WTC11 (cell line): ENCODE data around the gene RPL10. TPM values are rescaled to one million over a fixed set of nuclear protein-coding genes. Genes with fewer than 3 reads are reported as not detected.

Source experiments
- ATAC-seq: fragments of 200-7000 bp; cut with Tn5 transposase; 2 replicates; pipeline ENCODE4 v1.10.0; 2021; ENCODE audit warnings: mild to moderate bottlenecking, moderate library complexity
- CTCF ChIA-PET: fragments of 300-600 bp; sonication (Branson Sonifier 250); formaldehyde crosslinking; loops from one replicate; lab custom pipeline; 2021; ENCODE audit warnings: antibody characterized with exemption; lab: Charles Lee
- POLR2A ChIA-PET: fragments of 350-600 bp; sonication (Branson Sonifier 250); formaldehyde crosslinking; loops from one replicate; lab custom pipeline; 2021; ENCODE audit warnings: antibody characterized with exemption; lab: Charles Lee
- DNase-seq: peaks from one replicate; pipeline ENCODE4 v3.0.0; 2021; ENCODE audit warnings: low spot score
- H3K27ac Mint-ChIP-seq: 2 replicates; pipeline ENCODE4 v1.8.0; 2021; ENCODE audit warnings: mixed read lengths
- H3K27me3 Mint-ChIP-seq: 2 replicates; pipeline ENCODE4 v1.8.0; 2021; ENCODE audit warnings: low read depth, mild to moderate bottlenecking, moderate library complexity, mixed read lengths
- H3K36me3 Mint-ChIP-seq: 2 replicates; pipeline ENCODE4 v1.8.0; 2021; ENCODE audit warnings: mixed read lengths
- H3K4me1 Mint-ChIP-seq: 2 replicates; pipeline ENCODE4 v1.8.0; 2022; ENCODE audit warnings: mixed read lengths
- H3K4me3 Mint-ChIP-seq: 2 replicates; pipeline ENCODE4 v1.8.0; 2021; ENCODE audit warnings: mild to moderate bottlenecking, moderate library complexity, mixed read lengths
- H3K9me3 Mint-ChIP-seq: 2 replicates; pipeline ENCODE4 v1.8.0; 2021; ENCODE audit warnings: mixed read lengths
- CBFB ChIP-seq: sonication (generic); formaldehyde crosslinking; IDR thresholded peaks from 2 replicates; pipeline ENCODE4 v1.8.1; 2022; ENCODE audit warnings: mild to moderate bottlenecking, low read depth, missing genetic modification reagents
- CREB1 ChIP-seq: sonication (generic); formaldehyde crosslinking; IDR thresholded peaks from 2 replicates; pipeline ENCODE4 v1.8.0; 2023; ENCODE audit warnings: mild to moderate bottlenecking, missing genetic modification reagents
- CREM ChIP-seq: sonication (generic); formaldehyde crosslinking; IDR thresholded peaks from 2 replicates; pipeline ENCODE4 v1.8.1; 2022; ENCODE audit warnings: mild to moderate bottlenecking, missing genetic modification reagents, moderate library complexity
- E2F4 ChIP-seq: sonication (generic); formaldehyde crosslinking; IDR thresholded peaks from 2 replicates; pipeline ENCODE4 v1.8.1; 2022; ENCODE audit warnings: low read depth, mild to moderate bottlenecking, moderate library complexity, missing genetic modification reagents, borderline replicate concordance
- ERG ChIP-seq: fragments of 250-450 bp; sonication (Bioruptor Pico); IDR thresholded peaks from 2 replicates; pipeline ENCODE4 v1.8.0; 2021; ENCODE audit warnings: mild to moderate bottlenecking
- FOXJ3 ChIP-seq: sonication (generic); formaldehyde crosslinking; IDR thresholded peaks from 2 replicates; pipeline ENCODE4 v1.9.0; 2021; ENCODE audit warnings: missing genetic modification reagents, mild to moderate bottlenecking, borderline replicate concordance
- FOXK1 ChIP-seq: sonication (generic); formaldehyde crosslinking; IDR thresholded peaks from 2 replicates; pipeline ENCODE4 v1.8.0; 2022; ENCODE audit warnings: mild to moderate bottlenecking, moderate library complexity, missing genetic modification reagents
- FOXP1 ChIP-seq: sonication (generic); formaldehyde crosslinking; IDR thresholded peaks from 2 replicates; pipeline ENCODE4 v1.8.0; 2022; ENCODE audit warnings: missing genetic modification reagents, mild to moderate bottlenecking, moderate library complexity, borderline replicate concordance
- HMGA2 ChIP-seq: fragments of 250-450 bp; sonication (Bioruptor Pico); IDR thresholded peaks from 2 replicates; pipeline ENCODE4 v1.4.0; 2021; ENCODE audit warnings: mild to moderate bottlenecking, moderate library complexity
- MXD4 ChIP-seq: fragments of 250-450 bp; sonication (Bioruptor Pico); IDR thresholded peaks from 2 replicates; pipeline ENCODE4 v1.8.0; 2021; ENCODE audit warnings: mild to moderate bottlenecking, moderate library complexity, borderline replicate concordance
- NFYB ChIP-seq: sonication (generic); formaldehyde crosslinking; conservative IDR thresholded peaks from 2 replicates; pipeline ENCODE4 v1.8.0; 2022; ENCODE audit warnings: low read depth, missing genetic modification reagents
- NR1H2 ChIP-seq: sonication (generic); formaldehyde crosslinking; IDR thresholded peaks from 2 replicates; pipeline ENCODE4 v1.9.0; 2021; ENCODE audit warnings: mild to moderate bottlenecking, moderate library complexity, missing genetic modification reagents
- NR3C1 ChIP-seq: sonication (generic); formaldehyde crosslinking; conservative IDR thresholded peaks from 2 replicates; pipeline ENCODE4 v1.8.1; 2023; ENCODE audit warnings: low read depth, mild to moderate bottlenecking, missing genetic modification reagents
- PRRX2 ChIP-seq: fragments of 250-450 bp; sonication (Bioruptor Pico); IDR thresholded peaks from 2 replicates; pipeline ENCODE4 v1.8.0; 2021; ENCODE audit warnings: mild to moderate bottlenecking
- SMAD3 ChIP-seq: sonication (generic); formaldehyde crosslinking; IDR thresholded peaks from 2 replicates; pipeline ENCODE4 v1.8.0; 2022; ENCODE audit warnings: missing genetic modification reagents, mild to moderate bottlenecking, borderline replicate concordance
- SP1 ChIP-seq: sonication (generic); formaldehyde crosslinking; conservative IDR thresholded peaks from 2 replicates; pipeline ENCODE4 v1.8.1; 2022; ENCODE audit warnings: missing genetic modification reagents
- STAT6 ChIP-seq: sonication (generic); formaldehyde crosslinking; conservative IDR thresholded peaks from 2 replicates; pipeline ENCODE4 v1.8.1; 2023; ENCODE audit warnings: mild to moderate bottlenecking, low read depth, missing genetic modification reagents, moderate library complexity
- TEAD1 ChIP-seq: sonication (generic); formaldehyde crosslinking; IDR thresholded peaks from 2 replicates; pipeline ENCODE4 v1.8.0; 2022; ENCODE audit warnings: mild to moderate bottlenecking, missing genetic modification reagents
- TEAD4 ChIP-seq: sonication (generic); formaldehyde crosslinking; IDR thresholded peaks from 2 replicates; pipeline ENCODE4 v1.8.0; 2022; ENCODE audit warnings: mild to moderate bottlenecking, missing genetic modification reagents
- TP53 ChIP-seq: sonication (generic); formaldehyde crosslinking; IDR thresholded peaks from 2 replicates; pipeline ENCODE4 v1.8.1; 2023; ENCODE audit warnings: mild to moderate bottlenecking, missing genetic modification reagents
- ZNF219 ChIP-seq: sonication (generic); formaldehyde crosslinking; IDR thresholded peaks from 2 replicates; pipeline ENCODE4 v1.8.0; 2023; ENCODE audit warnings: missing genetic modification reagents, mild to moderate bottlenecking, borderline replicate concordance
- ZNF317 ChIP-seq: sonication (generic); formaldehyde crosslinking; IDR thresholded peaks from 2 replicates; pipeline ENCODE4 v1.8.1; 2023; ENCODE audit warnings: low read depth, mild to moderate bottlenecking, moderate library complexity, missing genetic modification reagents, borderline replicate concordance
- total RNA-seq: library from RNA; stranded (reverse); gene quantifications from 3 replicates; pipeline ENCODE4 v1.2.3, GENCODE V29; 2021
- TF ChIP-seq, protein P1 (sequence below): sonication (generic); formaldehyde crosslinking; IDR thresholded peaks from 2 replicates; pipeline ENCODE4 v1.8.0; 2022; ENCODE audit warnings: mild to moderate bottlenecking, missing genetic modification reagents
- TF ChIP-seq, protein P2 (sequence below): sonication (generic); formaldehyde crosslinking; IDR thresholded peaks from 2 replicates; pipeline ENCODE4 v1.8.1; 2023; ENCODE audit warnings: mild to moderate bottlenecking, moderate library complexity, missing genetic modification reagents

The RPL10 gene
- total RNA-seq, 1 experiment from 2014 or later: 2,241 TPM

- TF ChIP-seq CREM (CRISPR knock-in tag): no peak
- TF ChIP-seq CBFB: no peak
- TF ChIP-seq PRRX2 (CRISPR knock-in tag): no peak
- TF ChIP-seq NFYB (CRISPR knock-in tag): no peak
- no peak for TF ChIP-seq HMGA2
- TF ChIP-seq, protein P1, sequence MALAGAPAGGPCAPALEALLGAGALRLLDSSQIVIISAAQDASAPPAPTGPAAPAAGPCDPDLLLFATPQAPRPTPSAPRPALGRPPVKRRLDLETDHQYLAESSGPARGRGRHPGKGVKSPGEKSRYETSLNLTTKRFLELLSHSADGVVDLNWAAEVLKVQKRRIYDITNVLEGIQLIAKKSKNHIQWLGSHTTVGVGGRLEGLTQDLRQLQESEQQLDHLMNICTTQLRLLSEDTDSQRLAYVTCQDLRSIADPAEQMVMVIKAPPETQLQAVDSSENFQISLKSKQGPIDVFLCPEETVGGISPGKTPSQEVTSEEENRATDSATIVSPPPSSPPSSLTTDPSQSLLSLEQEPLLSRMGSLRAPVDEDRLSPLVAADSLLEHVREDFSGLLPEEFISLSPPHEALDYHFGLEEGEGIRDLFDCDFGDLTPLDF (CRISPR knock-in tag): no peak
- TF ChIP-seq ZNF219 (CRISPR knock-in tag): no peak
- no peak for TF ChIP-seq CREB1 (CRISPR knock-in tag)
- no peak for TF ChIP-seq SMAD3
- TF ChIP-seq MXD4 (CRISPR knock-in tag): no peak
- TF ChIP-seq TP53 (CRISPR knock-in tag): no peak
- TF ChIP-seq ZNF317 (CRISPR knock-in tag): no peak
- no peak for TF ChIP-seq TEAD1
- TF ChIP-seq NR1H2 (CRISPR knock-in tag): no peak
- TF ChIP-seq SP1 (CRISPR knock-in tag): no peak
- ChIA-PET CTCF (no interaction called here), POLR2A (interaction anchor here (1.4 kb wide), 1 partner anchor 18 kb away, joined by 5 read pairs; no protein-coding TSS in a partner anchor)
- ATAC-seq: no peak
- no peaks in the 10 kb centered on the region for H3K27me3 Mint-ChIP-seq
- no peak for DNase-seq
- peaks cover 5% of the 10 kb centered on the region; the same call in 1 of the 2 replicates for H3K4me1 Mint-ChIP-seq
- H3K9me3 Mint-ChIP-seq: no peaks in the 10 kb centered on the region
- H3K4me3 Mint-ChIP-seq: no peak overlapping the region
- H3K36me3 Mint-ChIP-seq: peaks cover 20% of the 10 kb centered on the region
- no peak overlapping the region for H3K27ac Mint-ChIP-seq
Observed at GRCh38 chrX:154351183-154352011, 46.8 kb upstream of the RPL10 start.

- Mint-ChIP-seq H3K9me3 (no peaks in the 10 kb centered on the region), H3K27ac (no peak overlapping the region), H3K36me3 (peaks cover 20% of the 10 kb centered on the region), H3K4me3 (no peak overlapping the region), H3K27me3 (no peaks in the 10 kb centered on the region), H3K4me1 (peaks cover 5% of the 10 kb centered on the region; the same call in 1 of the 2 replicates)
- no peak for DNase-seq
- ATAC-seq: no peak
- TF ChIP-seq NR3C1 (no peak), FOXJ3 (CRISPR knock-in tag) (no peak), ERG (CRISPR knock-in tag) (no peak), SP1 (CRISPR knock-in tag) (no peak)
- POLR2A ChIA-PET: no interaction called here
- CTCF ChIA-PET: no interaction called here
Observed at GRCh38 chrX:154352012-154352401, 46.2 kb upstream of the RPL10 start.

DNA sequence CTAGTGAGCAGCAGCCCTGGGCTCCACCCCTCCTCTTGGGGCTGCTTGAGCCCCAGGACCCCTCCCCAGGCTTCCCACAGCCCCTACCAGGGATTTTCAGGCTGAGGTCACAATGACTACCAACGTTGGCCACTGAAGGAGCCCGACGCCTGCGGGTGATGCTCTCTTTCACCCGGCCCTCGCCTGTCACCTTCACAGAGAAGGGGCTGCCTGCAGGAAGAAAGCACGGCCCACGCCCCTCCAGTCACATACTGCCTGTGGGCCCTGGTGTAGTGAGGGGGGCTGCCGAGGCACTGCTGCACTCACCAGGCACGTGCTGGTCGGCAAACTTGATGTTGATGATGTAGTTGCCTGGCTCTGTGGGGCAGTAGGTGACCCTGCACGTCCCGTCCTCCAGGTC lies 45.7 kb upstream of the RPL10 start:
- H3K27ac Mint-ChIP-seq: no peak overlapping the region
- TF ChIP-seq FOXP1 (CRISPR knock-in tag) (no peak), FOXK1 (CRISPR knock-in tag) (no peak), STAT6 (CRISPR knock-in tag) (no peak), TEAD4 (CRISPR knock-in tag) (no peak), E2F4 (CRISPR knock-in tag) (no peak)
- TF ChIP-seq, protein P2, sequence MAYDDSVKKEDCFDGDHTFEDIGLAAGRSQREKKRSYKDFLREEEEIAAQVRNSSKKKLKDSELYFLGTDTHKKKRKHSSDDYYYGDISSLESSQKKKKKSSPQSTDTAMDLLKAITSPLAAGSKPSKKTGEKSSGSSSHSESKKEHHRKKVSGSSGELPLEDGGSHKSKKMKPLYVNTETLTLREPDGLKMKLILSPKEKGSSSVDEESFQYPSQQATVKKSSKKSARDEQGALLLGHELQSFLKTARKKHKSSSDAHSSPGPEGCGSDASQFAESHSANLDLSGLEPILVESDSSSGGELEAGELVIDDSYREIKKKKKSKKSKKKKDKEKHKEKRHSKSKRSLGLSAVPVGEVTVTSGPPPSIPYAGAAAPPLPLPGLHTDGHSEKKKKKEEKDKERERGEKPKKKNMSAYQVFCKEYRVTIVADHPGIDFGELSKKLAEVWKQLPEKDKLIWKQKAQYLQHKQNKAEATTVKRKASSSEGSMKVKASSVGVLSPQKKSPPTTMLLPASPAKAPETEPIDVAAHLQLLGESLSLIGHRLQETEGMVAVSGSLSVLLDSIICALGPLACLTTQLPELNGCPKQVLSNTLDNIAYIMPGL (CRISPR knock-in tag): no peak

More for the DNA sequence above, 45.7 kb upstream of the RPL10 start:
- H3K27me3 Mint-ChIP-seq: no peaks in the 10 kb centered on the region
- ChIA-PET POLR2A (no interaction called here), CTCF (no interaction called here)
- ATAC-seq: no peak
- H3K9me3 Mint-ChIP-seq: no peaks in the 10 kb centered on the region
- H3K4me3 Mint-ChIP-seq: no peak overlapping the region
- H3K4me1 Mint-ChIP-seq: 0 out of 2 replicates have a peak, but pooled peaks cover under 1% of the 10 kb centered on the region
- peaks cover 22% of the 10 kb centered on the region for H3K36me3 Mint-ChIP-seq
- DNase-seq: no peak
